Measurements from ENCODE around the gene RMDN3.
A peak's percentile ranks its signal among the peaks of the same experiment; 100 is the strongest.

RMDN3 gene

GRCh38 chr15:40785164-40785563 is 30.1 kb upstream of the RMDN3 start:
- DNase-seq (ENCODE audit: insufficient read length, low spot score) (no peak), FAIRE-seq (no peak)
- no peak for TF ChIP-seq POLR2A (IDR thresholded peaks at IDR 0.05; ENCODE audit: low read depth, low read length)

- no peak for TF ChIP-seq POLR2A (IDR thresholded peaks at IDR 0.05; ENCODE audit: low read depth, low read length)
- DNase-seq (ENCODE audit: insufficient read length, low spot score) (no peak), FAIRE-seq (no peak)
These were observed 27.7 kb upstream of the RMDN3 start for GRCh38 chr15:40782609-40783227.

GRCh38 chr15:40776537-40777141 is 21.6 kb upstream of the RMDN3 start:
- no peak for TF ChIP-seq POLR2A (IDR thresholded peaks at IDR 0.05; ENCODE audit: low read depth, low read length)
- FAIRE-seq (peak; percentile 94), DNase-seq (ENCODE audit: insufficient read length, low spot score) (peak; percentile 77)

- no peak for DNase-seq (ENCODE audit: insufficient read length, low spot score)
- FAIRE-seq, result no peak
- TF ChIP-seq POLR2A (IDR thresholded peaks at IDR 0.05; ENCODE audit: low read depth, low read length), result no peak
These were observed 20.9 kb upstream of the RMDN3 start for GRCh38 chr15:40775740-40776536.

GRCh38 chr15:40775007-40775406 is 20.0 kb upstream of the RMDN3 start:
- FAIRE-seq (no peak), DNase-seq (ENCODE audit: insufficient read length, low spot score) (no peak)
- no peak for TF ChIP-seq POLR2A (IDR thresholded peaks at IDR 0.05; ENCODE audit: low read depth, low read length)

- DNase-seq (ENCODE audit: insufficient read length, low spot score) (no peak), FAIRE-seq (no peak)
These were observed 18.8 kb upstream of the RMDN3 start for GRCh38 chr15:40773902-40774301.

GRCh38 chr15:40773496-40773895 is 18.4 kb upstream of the RMDN3 start:
- DNase-seq (ENCODE audit: insufficient read length, low spot score) (no peak), FAIRE-seq (no peak)
- TF ChIP-seq POLR2A (IDR thresholded peaks at IDR 0.05; ENCODE audit: low read depth, low read length), result no peak

More at GRCh38 chr15:40773902-40774301, 18.8 kb upstream of the RMDN3 start:
- TF ChIP-seq POLR2A (IDR thresholded peaks at IDR 0.05; ENCODE audit: low read depth, low read length), result no peak

- FAIRE-seq (no peak), DNase-seq (ENCODE audit: insufficient read length, low spot score) (no peak)
- no peak for TF ChIP-seq POLR2A (IDR thresholded peaks at IDR 0.05; ENCODE audit: low read depth, low read length)
These were observed 17.0 kb upstream of the RMDN3 start for GRCh38 chr15:40772014-40772413.

- FAIRE-seq, result no peak
- no peak for DNase-seq (ENCODE audit: insufficient read length, low spot score)
- TF ChIP-seq POLR2A (IDR thresholded peaks at IDR 0.05; ENCODE audit: low read depth, low read length), result no peak
These were observed 16.2 kb upstream of the RMDN3 start for GRCh38 chr15:40771242-40771641.

- FAIRE-seq (no peak), DNase-seq (ENCODE audit: insufficient read length, low spot score) (no peak)
- TF ChIP-seq POLR2A (IDR thresholded peaks at IDR 0.05; ENCODE audit: low read depth, low read length), result no peak
These were observed 15.2 kb upstream of the RMDN3 start for GRCh38 chr15:40770147-40770721.

GRCh38 chr15:40769274-40770146 is 14.5 kb upstream of the RMDN3 start, which contains the start of gene C15orf62:
Gene C15orf62 (plus strand): TSS chr15:40769980. CDS start chr15:40770496, 516 bp downstream.
- no peak for TF ChIP-seq POLR2A (IDR thresholded peaks at IDR 0.05; ENCODE audit: low read depth, low read length)
- FAIRE-seq (peak; percentile 53), DNase-seq (ENCODE audit: insufficient read length, low spot score) (peak; percentile 88)

- DNase-seq (ENCODE audit: insufficient read length, low spot score) (no peak), FAIRE-seq (no peak)
- no peak for TF ChIP-seq POLR2A (IDR thresholded peaks at IDR 0.05; ENCODE audit: low read depth, low read length)
These were observed 13.6 kb upstream of the RMDN3 start for GRCh38 chr15:40768521-40769273.

Measured in H54 (cell line).